Stimulated activated naive CD8-positive, alpha-beta T cell treated with anti-CD3 and anti-CD28 coated beads, Interleukin-15, Interleukin-2, amounts not matched to agents 100 ng/mL and 50 ng/mL, for 24 hours (primary cell): Measurements from ENCODE around the gene ZGPAT.

Experiments used
- H3K27ac Mint-ChIP-seq: one replicate; pipeline ENCODE4 v1.8.0; 2021; ENCODE audit warnings: mild to moderate bottlenecking, mixed read lengths
- H3K27me3 Mint-ChIP-seq: one replicate; pipeline ENCODE4 v1.8.0; 2021; ENCODE audit warnings: mixed read lengths
- H3K36me3 Mint-ChIP-seq: one replicate; pipeline ENCODE4 v1.8.0; 2021; ENCODE audit warnings: low read depth, mixed read lengths
- H3K4me1 Mint-ChIP-seq: one replicate; pipeline ENCODE4 v1.8.0; 2021; ENCODE audit warnings: low read depth, mixed read lengths
- H3K4me3 Mint-ChIP-seq: one replicate; pipeline ENCODE4 v1.8.0; 2021; ENCODE audit warnings: mild to moderate bottlenecking, mixed read lengths
- H3K9me3 Mint-ChIP-seq: one replicate; pipeline ENCODE4 v1.8.0; 2021; ENCODE audit warnings: mixed read lengths

Gene ZGPAT

DNA sequence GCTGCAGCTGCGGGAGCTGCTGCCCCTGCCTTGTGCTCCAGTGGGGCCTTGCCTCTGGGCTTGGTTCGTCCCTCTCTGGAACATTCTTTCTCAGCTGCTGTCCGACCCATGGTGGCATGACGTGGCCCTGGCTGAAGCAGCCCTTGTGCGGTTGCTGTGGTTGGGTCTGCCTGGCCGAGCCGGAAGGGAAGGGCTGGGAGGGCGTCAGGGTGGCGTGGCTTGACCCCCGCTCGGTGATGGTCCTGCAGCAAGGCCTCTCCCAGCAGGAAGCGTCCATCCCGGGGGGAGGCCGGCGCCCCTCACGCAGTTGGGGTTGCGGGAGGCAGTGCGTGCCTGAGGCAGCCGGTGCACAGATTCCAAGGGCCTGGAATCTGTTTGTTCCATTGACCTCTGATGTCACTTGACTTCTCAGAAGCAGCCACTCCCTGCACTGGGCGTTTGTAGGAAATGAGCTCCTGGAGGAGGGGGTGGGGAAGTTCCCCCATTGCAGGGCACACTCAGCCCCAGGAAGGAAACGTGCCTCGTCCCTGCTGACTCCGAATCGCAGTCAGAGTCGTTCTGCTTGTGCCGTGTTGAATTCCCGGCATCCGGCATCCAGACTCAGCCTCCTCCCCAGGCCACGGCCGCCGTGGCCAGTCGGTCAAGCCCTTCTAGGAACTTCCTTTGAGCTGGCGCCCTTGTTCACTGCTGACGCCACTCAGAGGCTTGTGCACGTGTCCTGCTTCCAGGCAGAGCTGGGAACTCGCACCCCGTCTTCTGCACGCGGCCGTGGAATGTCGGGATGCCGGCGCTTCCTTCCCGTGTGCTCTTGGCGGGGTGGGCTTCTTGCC is 21.1 kb upstream of the ZGPAT start:
- no peaks in the 10 kb centered on the region for H3K27me3 Mint-ChIP-seq
- peaks cover 5% of the 10 kb centered on the region for H3K36me3 Mint-ChIP-seq
- no peak overlapping the region for H3K27ac Mint-ChIP-seq
- no peak overlapping the region for H3K4me3 Mint-ChIP-seq
- no peaks in the 10 kb centered on the region for H3K9me3 Mint-ChIP-seq
- H3K4me1 Mint-ChIP-seq = peaks cover 8% of the 10 kb centered on the region

DNA sequence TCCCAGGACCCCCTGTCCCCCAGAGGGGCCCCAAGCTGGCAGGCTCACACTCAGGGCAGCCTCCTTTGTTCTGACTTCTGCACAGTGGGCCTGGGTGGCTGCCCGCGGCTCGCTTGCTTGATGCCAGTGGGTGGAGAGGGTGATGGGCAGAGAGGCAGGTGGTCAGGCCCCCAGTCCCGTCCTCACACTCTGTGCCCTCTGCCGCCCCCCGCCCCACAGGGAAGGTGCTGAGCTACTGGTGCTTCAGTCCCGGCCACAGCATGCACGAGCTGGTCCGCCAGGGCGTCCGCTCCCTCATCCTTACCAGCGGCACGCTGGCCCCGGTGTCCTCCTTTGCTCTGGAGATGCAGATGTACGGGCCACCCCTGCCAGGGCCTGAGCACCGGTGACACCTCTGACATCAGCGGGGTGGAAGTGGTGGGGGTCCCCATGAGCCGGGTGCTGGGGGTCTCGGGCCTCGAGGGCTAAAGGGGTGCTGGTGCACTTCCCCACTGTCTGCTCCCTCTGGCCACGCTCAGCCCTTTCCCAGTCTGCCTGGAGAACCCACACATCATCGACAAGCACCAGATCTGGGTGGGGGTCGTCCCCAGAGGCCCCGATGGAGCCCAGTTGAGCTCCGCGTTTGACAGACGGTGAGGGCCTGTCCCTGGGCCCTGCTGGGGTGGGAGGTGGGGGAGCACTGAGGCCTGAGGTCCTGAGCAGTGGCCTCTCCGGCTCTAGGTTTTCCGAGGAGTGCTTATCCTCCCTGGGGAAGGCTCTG is 20.2 kb upstream of the ZGPAT start:
- Mint-ChIP-seq H3K27ac (no peak overlapping the region), H3K27me3 (no peaks in the 10 kb centered on the region), H3K4me1 (peaks cover 8% of the 10 kb centered on the region), H3K36me3 (peaks cover 9% of the 10 kb centered on the region), H3K4me3 (no peak overlapping the region), H3K9me3 (no peaks in the 10 kb centered on the region)

DNA sequence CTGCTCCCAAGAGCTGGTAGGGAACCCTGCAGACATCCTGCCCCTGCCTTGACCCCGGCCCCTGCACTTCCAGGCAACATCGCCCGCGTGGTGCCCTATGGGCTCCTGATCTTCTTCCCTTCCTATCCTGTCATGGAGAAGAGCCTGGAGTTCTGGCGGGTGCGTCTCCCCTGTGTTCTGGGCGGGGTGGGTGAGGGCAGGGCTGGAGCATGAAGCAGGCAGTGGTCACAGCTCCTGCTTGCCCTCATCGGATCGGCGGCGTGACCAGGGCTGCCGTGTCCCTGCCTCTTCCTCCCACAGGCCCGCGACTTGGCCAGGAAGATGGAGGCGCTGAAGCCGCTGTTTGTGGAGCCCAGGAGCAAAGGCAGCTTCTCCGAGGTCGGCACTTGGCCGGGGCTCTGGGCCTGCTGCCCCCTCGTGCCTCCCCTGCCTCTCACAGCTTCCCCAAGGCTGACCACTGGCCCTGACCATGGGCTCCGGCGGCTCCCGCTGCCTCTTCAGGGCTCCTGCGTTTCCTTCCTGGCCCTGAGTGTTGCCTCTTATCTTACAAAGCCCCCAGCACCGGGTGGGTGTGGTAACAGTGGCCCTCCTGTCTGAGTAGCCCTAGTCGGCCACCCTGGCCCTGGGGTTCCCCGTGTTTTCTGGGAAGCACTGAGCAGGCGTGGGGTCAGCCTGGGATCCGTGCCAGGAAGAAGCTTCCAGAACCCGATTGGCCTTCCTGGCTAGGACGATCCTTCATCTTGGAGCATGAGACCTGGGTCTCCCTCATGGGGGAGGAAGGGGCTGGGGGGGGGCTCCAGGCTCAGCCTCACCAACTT is 19.4 kb upstream of the ZGPAT start:
- peaks cover 8% of the 10 kb centered on the region for H3K4me1 Mint-ChIP-seq
- no peak overlapping the region for H3K27ac Mint-ChIP-seq
- peaks cover 10% of the 10 kb centered on the region for H3K36me3 Mint-ChIP-seq
- H3K4me3 Mint-ChIP-seq = no peak overlapping the region
- no peaks in the 10 kb centered on the region for H3K9me3 Mint-ChIP-seq
- H3K27me3 Mint-ChIP-seq = no peaks in the 10 kb centered on the region

DNA sequence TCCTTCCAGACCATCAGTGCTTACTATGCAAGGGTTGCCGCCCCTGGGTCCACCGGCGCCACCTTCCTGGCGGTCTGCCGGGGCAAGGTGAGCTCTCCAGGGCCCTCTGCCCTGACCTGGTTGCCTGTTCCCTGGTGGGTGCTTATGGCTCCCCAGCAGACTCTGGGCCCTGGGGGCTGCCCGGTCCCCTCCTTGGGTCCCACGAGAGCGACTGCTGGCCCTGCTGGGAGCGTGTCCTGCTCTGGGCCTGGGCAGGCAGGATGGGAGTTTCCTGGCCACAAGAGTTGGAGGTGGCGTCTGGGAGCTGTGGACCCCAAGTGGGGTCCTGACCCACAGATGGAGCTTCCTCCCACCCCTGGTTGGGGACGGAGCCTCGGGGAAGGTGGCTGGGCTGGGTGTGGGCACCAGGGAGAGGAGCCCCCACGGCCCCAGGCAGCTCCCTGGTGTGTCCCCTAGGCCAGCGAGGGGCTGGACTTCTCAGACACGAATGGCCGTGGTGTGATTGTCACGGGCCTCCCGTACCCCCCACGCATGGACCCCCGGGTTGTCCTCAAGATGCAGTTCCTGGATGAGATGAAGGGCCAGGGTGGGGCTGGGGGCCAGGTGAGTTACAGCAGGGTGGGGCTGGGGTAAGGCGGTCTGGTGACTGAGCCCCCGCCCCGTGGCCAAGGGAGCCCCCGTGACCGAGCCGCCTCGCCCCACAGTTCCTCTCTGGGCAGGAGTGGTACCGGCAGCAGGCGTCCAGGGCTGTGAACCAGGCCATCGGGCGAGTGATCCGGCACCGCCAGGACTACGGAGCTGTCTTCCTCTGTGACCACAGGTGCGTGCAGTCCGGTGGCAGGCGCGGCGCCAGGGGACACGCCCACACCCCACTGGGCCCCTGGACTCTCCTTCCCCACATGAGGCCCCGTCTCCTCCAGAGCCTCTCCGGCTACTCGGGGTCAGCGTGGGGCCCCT is 18.5 kb upstream of the ZGPAT start:
- Mint-ChIP-seq H3K27me3 (no peaks in the 10 kb centered on the region), H3K9me3 (no peaks in the 10 kb centered on the region), H3K4me1 (peaks cover 11% of the 10 kb centered on the region), H3K4me3 (no peak overlapping the region), H3K36me3 (peaks cover 10% of the 10 kb centered on the region), H3K27ac (no peak overlapping the region)

DNA sequence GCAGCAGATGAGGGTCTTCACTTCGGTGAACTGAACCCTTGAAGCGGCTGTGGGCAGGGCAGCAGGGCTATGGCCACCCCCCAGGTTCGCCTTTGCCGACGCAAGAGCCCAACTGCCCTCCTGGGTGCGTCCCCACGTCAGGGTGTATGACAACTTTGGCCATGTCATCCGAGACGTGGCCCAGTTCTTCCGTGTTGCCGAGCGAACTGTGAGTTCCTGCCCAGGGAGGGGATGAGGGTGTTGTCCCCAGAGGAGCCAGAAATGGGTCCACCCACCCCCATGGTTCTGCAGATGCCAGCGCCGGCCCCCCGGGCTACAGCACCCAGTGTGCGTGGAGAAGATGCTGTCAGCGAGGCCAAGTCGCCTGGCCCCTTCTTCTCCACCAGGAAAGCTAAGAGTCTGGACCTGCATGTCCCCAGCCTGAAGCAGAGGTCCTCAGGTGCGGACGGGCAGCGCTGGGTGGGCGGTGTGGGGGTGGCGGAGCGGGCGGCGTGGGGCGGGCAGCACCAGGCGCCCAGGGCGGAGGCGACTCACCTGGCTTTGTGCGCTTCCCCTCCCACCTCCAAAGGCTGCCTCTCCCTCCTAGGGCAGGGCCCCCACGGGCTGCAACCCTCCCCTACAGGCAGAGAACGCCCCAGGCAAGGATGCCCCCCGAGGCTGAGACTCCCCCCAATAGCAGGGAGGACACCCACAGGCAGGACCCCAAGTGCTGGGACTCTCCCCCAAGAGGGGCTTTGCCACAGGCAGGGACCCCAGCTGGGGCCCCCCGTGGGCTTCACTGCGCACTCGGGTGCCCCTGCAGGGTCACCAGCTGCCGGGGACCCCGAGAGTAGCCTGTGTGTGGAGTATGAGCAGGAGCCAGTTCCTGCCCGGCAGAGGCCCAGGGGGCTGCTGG is 17.6 kb upstream of the ZGPAT start:
- no peak overlapping the region for H3K27ac Mint-ChIP-seq
- peaks cover 11% of the 10 kb centered on the region for H3K4me1 Mint-ChIP-seq
- H3K9me3 Mint-ChIP-seq = no peaks in the 10 kb centered on the region
- H3K27me3 Mint-ChIP-seq = no peaks in the 10 kb centered on the region
- no peak overlapping the region for H3K4me3 Mint-ChIP-seq
- H3K36me3 Mint-ChIP-seq = peaks cover 10% of the 10 kb centered on the region

DNA sequence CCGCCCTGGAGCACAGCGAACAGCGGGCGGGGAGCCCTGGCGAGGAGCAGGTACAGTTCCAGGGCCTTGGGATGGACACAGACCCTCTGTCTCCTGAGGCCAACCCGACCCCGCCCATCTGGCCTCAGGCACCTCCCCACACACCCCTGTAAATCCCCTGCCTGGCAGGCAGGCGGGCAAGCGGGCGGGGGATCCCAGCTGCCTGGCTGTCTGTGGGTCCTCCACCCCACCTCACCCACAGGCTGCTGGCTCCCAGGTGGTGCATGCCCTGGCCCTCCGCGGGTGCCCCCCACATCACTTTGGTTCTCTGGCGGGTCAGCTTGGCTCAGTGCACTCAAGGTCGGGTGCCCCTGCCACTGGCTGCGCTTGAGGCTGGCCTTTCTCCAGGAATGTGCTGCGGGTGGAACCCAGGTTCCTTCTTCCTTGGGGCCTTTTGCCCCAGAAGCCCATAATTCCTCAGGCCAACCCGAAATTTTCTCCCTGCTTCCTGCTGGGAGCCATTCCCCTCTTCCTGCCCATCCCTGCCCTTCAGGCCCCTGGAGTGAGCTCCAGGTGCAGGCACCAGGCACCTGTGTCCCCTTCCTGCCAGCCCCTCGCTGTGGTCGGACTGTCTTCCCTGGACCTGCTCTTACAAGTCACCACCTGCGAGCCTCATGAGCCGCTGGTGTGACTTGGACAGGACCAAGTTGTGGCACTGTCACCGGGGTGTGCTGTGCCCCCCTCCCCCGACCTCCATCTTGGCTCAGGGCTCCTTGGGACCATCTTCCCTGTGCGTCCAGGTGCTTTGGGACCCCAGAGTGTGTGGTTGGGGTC is 16.7 kb upstream of the ZGPAT start:
- H3K4me1 Mint-ChIP-seq = peaks cover 14% of the 10 kb centered on the region
- no peaks in the 10 kb centered on the region for H3K9me3 Mint-ChIP-seq
- no peak overlapping the region for H3K27ac Mint-ChIP-seq
- H3K36me3 Mint-ChIP-seq = peaks cover 10% of the 10 kb centered on the region
- H3K4me3 Mint-ChIP-seq = no peak overlapping the region
- no peaks in the 10 kb centered on the region for H3K27me3 Mint-ChIP-seq

DNA sequence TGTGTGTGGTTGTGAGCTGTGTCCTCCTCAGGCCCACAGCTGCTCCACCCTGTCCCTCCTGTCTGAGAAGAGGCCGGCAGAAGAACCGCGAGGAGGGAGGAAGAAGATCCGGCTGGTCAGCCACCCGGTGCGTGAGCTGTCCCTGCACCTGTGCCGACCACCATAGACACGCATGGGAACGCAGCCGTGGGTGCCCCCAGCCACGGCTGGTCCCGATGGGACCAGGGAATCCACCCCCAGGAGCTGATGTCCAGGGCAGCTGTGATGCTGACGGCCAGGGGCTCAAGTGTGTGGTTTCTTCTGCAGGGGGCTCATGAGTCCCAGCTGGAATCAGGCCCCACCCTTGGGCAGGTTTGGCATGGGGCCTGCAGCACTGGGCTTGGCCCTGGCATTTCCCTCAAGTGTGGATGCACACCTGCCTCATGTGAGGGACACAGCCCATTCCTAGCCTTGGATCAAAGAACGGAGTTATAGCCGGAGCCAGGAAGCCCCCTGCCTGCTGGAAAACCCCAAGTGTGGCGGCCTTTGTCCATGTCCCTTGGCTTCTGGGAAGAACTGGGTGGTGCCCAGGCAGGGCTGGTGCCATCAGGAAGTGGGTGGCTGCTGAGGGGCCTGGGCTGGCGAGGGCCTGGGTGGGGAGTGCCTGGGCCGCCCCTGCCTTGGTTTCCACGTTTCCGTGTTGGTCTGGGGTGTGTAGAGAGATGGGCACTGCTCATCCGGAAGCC is 16.0 kb upstream of the ZGPAT start:
- Mint-ChIP-seq H3K4me3 (no peak overlapping the region), H3K9me3 (no peaks in the 10 kb centered on the region), H3K27ac (no peak overlapping the region), H3K4me1 (peaks cover 9% of the 10 kb centered on the region), H3K36me3 (peaks cover 10% of the 10 kb centered on the region), H3K27me3 (no peaks in the 10 kb centered on the region)

DNA sequence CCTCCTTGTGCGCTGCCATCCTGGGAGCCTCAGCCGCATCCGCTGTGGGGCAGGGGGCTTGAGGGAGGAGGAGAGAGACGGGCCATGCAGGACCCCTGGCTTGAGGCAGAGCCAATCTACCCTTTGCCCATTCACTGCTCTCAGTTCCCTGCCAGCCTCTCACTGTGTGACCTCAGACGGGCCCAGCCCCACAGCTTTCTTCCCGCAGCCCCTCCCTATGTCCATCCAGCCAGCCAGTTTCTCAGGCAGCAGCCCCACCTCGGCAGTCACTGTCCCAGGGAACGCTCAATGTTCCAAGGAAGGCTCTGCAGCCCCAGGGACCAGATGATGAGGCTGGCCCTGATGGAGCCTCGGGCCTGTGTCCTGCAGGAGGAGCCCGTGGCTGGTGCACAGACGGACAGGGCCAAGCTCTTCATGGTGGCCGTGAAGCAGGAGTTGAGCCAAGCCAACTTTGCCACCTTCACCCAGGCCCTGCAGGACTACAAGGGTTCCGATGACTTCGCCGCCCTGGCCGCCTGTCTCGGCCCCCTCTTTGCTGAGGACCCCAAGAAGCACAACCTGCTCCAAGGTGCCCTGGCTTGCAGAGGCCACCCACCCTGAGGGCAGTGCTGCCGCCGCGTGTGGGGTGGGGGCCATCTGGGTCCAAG is 15.3 kb upstream of the ZGPAT start:
- H3K27ac Mint-ChIP-seq = no peak overlapping the region
- no peaks in the 10 kb centered on the region for H3K9me3 Mint-ChIP-seq
- H3K4me3 Mint-ChIP-seq = no peak overlapping the region
- peaks cover 13% of the 10 kb centered on the region for H3K4me1 Mint-ChIP-seq
- H3K27me3 Mint-ChIP-seq = no peaks in the 10 kb centered on the region
- H3K36me3 Mint-ChIP-seq = peaks cover 10% of the 10 kb centered on the region

DNA sequence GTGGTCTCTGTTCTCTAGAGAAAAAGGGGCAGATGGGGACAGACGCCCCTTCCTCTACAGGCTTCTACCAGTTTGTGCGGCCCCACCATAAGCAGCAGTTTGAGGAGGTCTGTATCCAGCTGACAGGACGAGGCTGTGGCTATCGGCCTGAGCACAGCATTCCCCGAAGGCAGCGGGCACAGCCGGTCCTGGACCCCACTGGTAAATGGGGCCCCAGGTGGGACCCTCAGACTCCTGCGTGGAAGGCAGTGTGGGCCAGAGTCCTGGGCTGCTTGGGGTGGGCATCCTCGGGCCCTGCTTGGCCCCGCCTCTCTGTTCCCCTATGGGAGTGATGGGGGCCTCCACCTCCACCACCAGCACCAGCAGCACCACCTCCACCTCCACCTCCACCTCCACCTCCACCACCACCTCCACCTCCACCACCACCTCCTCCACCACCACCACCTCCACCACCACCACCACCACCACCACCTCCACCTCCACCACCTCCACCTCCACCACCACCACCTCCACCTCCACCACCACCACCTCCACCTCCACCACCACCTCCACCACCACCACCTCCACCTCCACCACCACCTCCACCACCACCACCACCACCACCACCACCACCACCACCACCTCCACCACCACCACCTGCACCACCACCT is 14.6 kb upstream of the ZGPAT start:
- Mint-ChIP-seq H3K36me3 (peaks cover 10% of the 10 kb centered on the region), H3K9me3 (no peaks in the 10 kb centered on the region), H3K27ac (no peak overlapping the region), H3K27me3 (no peaks in the 10 kb centered on the region), H3K4me3 (no peak overlapping the region), H3K4me1 (peaks cover 19% of the 10 kb centered on the region)

DNA sequence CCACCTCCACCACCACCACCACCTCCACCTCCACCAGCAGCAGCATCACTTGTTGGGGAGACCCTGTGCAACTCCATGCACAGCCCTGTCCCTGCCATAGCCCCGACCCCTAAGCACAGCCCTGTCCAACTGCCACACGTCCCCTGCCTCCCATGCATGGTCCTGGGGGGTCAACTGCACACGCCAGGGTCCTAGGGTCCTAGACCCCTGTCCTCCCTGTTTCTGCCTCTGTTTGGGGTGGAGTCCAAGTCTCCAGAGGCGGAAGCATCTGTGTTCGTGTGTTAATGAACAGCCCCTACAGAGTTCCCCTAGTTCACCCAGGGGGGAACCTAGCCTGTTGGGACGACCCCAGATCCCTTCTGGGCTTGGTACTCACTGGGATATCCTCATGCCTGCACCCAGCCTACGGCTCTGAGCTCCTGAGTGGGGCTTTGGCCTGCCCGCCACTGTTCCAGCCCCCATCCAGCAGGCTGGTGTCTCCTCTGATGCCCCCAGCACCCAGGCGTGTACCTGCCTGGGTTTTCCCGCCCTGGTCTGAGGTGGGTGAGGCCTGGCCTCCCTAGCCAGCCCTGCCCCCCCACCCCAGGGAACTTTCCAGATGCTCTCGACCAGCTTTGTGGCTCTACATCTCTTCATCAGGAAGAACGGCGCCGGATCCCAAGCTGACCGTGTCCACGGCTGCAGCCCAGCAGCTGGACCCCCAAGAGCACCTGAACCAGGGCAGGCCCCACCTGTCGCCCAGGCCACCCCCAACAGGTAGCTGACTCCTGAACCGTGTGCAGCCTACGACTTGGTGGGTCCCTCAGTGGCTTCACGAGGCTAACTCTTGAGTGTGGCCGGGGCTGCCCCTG is 13.9 kb upstream of the ZGPAT start:
- H3K27me3 Mint-ChIP-seq = no peaks in the 10 kb centered on the region
- H3K36me3 Mint-ChIP-seq = peaks cover 10% of the 10 kb centered on the region
- peak overlapping the region; percentile 86 for H3K27ac Mint-ChIP-seq
- peaks cover 25% of the 10 kb centered on the region for H3K4me1 Mint-ChIP-seq
- no peaks in the 10 kb centered on the region for H3K9me3 Mint-ChIP-seq
- H3K4me3 Mint-ChIP-seq = peak overlapping the region; percentile 32
